Measurements from ENCODE around the gene INSC.

INSC gene

DNA sequence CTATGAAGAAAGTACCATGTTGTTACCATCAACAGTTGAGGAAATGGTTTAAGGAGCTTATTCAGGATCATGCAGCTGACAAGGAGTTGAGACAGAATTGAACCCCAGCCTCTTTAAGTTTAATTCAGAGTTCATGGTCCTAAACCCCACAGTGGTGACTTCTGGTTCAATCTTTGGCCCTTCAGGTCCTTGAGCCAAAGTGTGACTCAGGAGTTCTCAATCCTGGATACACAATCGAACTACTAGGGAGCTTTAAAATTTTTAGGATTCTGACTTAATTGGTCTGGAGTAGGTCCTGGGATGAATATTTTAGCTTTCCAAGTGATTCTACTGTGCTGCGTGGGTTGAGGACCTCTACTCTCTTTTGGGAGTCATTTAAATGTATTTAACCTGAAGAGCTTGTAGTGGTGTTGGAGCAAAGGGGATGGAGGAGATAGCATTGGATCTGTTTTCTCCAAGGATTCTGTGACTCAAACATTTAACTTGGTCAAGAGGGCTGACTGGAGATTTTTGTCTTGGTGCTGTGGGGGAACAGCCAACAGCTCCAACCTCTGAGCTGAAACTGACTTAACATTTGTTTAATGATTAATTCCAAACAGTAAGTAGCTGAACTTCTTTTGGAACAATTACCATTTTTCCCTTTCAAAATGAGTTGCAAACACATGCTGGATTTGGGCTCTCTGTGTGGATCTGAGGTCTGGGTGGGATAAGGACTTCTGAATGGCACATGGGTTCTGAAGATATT, 80.1 kb downstream of the INSC start:
- no peak overlapping the region for H3K27ac ChIP-seq
- TF ChIP-seq ZFX (IDR thresholded peaks at IDR 0.05) (no peak), CTCF (conservative IDR thresholded peaks at IDR 0.05) (no peak)

- no peak overlapping the region for H3K27ac ChIP-seq
- no peak for TF ChIP-seq CTCF (conservative IDR thresholded peaks at IDR 0.05)
- no peak for TF ChIP-seq ZFX (IDR thresholded peaks at IDR 0.05)
These were observed 80.9 kb downstream of the INSC start for GRCh38 chr11:15195454-15196200.

- TF ChIP-seq CTCF (conservative IDR thresholded peaks at IDR 0.05) (no peak), ZFX (IDR thresholded peaks at IDR 0.05) (no peak)
- H3K27ac ChIP-seq: no peak overlapping the region
These were observed 82.0 kb downstream of the INSC start for GRCh38 chr11:15196704-15197103.

DNA sequence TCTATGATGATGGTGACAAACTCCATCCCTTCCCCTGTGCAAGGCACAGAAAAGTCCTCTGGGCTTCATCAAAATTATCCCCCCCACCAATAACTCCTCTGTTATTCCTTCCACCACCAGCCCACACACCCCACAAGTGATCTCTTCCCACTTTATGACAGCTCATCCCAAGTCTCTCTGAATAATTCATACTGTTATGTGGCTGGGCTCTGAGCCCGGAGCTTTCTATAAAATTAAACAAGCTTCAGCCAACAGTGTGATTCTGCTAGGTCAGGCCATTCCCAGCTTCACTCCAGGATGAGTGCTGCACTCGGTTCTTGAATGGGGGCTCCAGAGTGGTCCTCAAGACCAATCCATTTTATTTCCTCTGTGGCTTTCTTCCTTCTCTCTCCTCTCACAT, 83.0 kb downstream of the INSC start:
- H3K27ac ChIP-seq: no peak overlapping the region
- TF ChIP-seq CTCF (conservative IDR thresholded peaks at IDR 0.05): no peak
- TF ChIP-seq ZFX (IDR thresholded peaks at IDR 0.05): no peak

DNA sequence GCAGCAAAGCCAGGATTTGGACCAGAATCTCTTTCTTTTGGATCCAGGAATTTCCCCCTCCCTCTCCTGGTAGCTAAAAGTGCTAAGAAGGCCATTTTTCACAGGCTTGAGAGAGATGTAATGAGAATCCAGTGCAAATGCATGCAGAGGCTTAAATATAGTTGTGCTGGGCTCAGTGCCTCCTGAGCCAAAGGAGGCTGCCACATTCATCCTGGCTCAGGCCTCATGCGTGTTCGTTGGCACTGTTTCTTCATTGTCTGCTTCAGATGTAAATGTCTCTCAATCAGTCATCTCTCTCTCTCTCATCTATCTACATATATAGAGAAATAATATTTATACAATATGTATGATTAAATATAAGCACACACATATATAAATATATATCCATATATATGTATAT, 83.6 kb downstream of the INSC start:
- H3K27ac ChIP-seq: no peak overlapping the region
- no peak for TF ChIP-seq CTCF (conservative IDR thresholded peaks at IDR 0.05)
- no peak for TF ChIP-seq ZFX (IDR thresholded peaks at IDR 0.05)

DNA sequence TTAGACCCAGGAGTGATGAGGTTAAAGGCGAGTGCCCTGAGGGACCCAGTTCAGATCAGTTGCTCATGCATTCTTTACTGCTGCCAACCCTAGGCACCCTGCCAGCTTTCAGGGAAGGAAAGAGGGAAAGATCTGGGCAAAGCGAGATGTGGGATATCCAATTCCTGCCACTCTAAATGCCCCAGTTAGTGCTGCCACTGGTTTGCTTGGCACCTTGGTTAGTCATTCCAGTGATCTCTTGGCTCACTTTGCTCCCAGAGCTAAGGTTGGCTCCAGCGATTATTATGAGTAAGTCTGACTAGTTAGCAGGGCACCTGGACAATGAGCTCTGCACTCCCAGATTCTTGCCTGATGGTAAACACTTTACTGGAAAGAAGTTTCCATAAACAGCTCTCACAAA, 85.0 kb downstream of the INSC start:
- H3K27ac ChIP-seq: no peak overlapping the region
- TF ChIP-seq CTCF (conservative IDR thresholded peaks at IDR 0.05): no peak
- TF ChIP-seq ZFX (IDR thresholded peaks at IDR 0.05): no peak

DNA sequence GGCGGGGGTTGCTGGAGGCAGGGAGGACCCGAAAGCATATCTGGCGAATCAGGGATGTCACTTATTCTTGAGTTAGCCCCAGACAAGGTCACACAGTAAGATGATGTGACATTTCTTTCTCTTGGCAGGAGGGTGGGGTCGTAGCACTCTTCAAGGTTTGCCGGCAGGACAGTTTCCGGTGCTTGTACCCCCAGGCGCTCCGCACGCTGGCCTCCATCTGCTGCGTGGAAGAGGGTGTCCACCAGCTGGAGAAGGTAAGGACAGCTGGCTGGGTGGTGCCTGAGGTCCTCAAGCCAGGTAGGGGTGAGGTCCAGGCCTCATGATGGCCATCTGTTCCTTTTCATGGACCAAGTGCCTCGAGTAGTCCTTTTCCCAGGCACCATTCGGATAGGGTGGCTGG, 86.0 kb downstream of the INSC start:
- no peak overlapping the region for H3K27ac ChIP-seq
- TF ChIP-seq CTCF (conservative IDR thresholded peaks at IDR 0.05) (no peak), ZFX (IDR thresholded peaks at IDR 0.05) (no peak)
